HepG2 (cell line): ENCODE data around the gene AMIGO3. TPM values are rescaled to one million over a fixed set of nuclear protein-coding genes. Genes with fewer than 3 reads are reported as not detected.

ENCODE experiments used
- CBX5 ChIP-seq: sonication (generic); formaldehyde crosslinking; IDR thresholded peaks from 2 replicates; pipeline ENCODE4 v1.4.0; 2020; ENCODE audit warnings: missing genetic modification reagents, borderline replicate concordance
- ETS1 ChIP-seq: sonication (generic); formaldehyde crosslinking; IDR thresholded peaks from 2 replicates; pipeline ENCODE4 v1.4.0; 2020; ENCODE audit warnings: missing genetic modification reagents
- MAX ChIP-seq: IDR thresholded peaks from 2 replicates; pipeline ENCODE4 v1.6.1; 2012; ENCODE audit warnings: inconsistent platforms
- MEIS2 ChIP-seq: sonication (generic); formaldehyde crosslinking; IDR thresholded peaks from 2 replicates; pipeline ENCODE4 v1.9.0; 2021; ENCODE audit warnings: mild to moderate bottlenecking, missing genetic modification reagents
- MNT ChIP-seq: fragments of 450-650 bp; IDR thresholded peaks from 2 replicates; pipeline ENCODE4 v1.6.1; 2016
- MXI1 ChIP-seq: IDR thresholded peaks from 3 replicates; pipeline ENCODE4 v1.6.1; 2012; ENCODE audit warnings: low read depth, low read length, inconsistent platforms, borderline replicate concordance
- RBFOX2 ChIP-seq: fragments of 200-400 bp; formaldehyde crosslinking; IDR thresholded peaks from 2 replicates; pipeline ENCODE4 v1.6.1; 2017; ENCODE audit warnings: low read depth, mild to moderate bottlenecking, low read length
- SAFB2 ChIP-seq: sonication (generic); formaldehyde crosslinking; IDR thresholded peaks from 2 replicates; pipeline ENCODE4 v1.5.1; 2020; ENCODE audit warnings: missing genetic modification reagents, low read depth, mild to moderate bottlenecking, borderline replicate concordance
- TCF7 ChIP-seq: sonication (generic); IDR thresholded peaks from 2 replicates; pipeline ENCODE4 v1.6.1; 2016; ENCODE audit warnings: antibody characterized with exemption, low read depth
- XBP1 ChIP-seq: sonication (generic); formaldehyde crosslinking; IDR thresholded peaks from 2 replicates; pipeline ENCODE4 v1.5.0; 2020; ENCODE audit warnings: missing genetic modification reagents
- ZFYVE20 ChIP-seq: sonication (generic); formaldehyde crosslinking; IDR thresholded peaks from 2 replicates; pipeline ENCODE4 v1.8.0; 2023; ENCODE audit warnings: low read depth, mild to moderate bottlenecking, moderate library complexity, missing genetic modification reagents, borderline replicate concordance
- ZKSCAN5 ChIP-seq: sonication (generic); formaldehyde crosslinking; IDR thresholded peaks from 2 replicates; pipeline ENCODE4 v1.5.1; 2020; ENCODE audit warnings: mild to moderate bottlenecking, missing genetic modification reagents
- ZNF501 ChIP-seq: sonication (generic); formaldehyde crosslinking; IDR thresholded peaks from 2 replicates; pipeline ENCODE4 v1.5.1; 2020; ENCODE audit warnings: mild to moderate bottlenecking, moderate library complexity, missing genetic modification reagents
- ZNF556 ChIP-seq: sonication (generic); formaldehyde crosslinking; IDR thresholded peaks from 2 replicates; pipeline ENCODE4 v1.4.0; 2020; ENCODE audit warnings: mild to moderate bottlenecking, missing genetic modification reagents, borderline replicate concordance
- ZNF691 ChIP-seq: sonication (generic); formaldehyde crosslinking; IDR thresholded peaks from 2 replicates; pipeline ENCODE4 v1.4.0; 2020; ENCODE audit warnings: missing genetic modification reagents, low read depth, mild to moderate bottlenecking, borderline replicate concordance
- ZNF704 ChIP-seq: sonication (generic); formaldehyde crosslinking; IDR thresholded peaks from 2 replicates; pipeline ENCODE4 v1.8.1; 2023; ENCODE audit warnings: mild to moderate bottlenecking, inconsistent platforms, moderate library complexity, missing genetic modification reagents, borderline replicate concordance
- ZNF710 ChIP-seq: sonication (generic); formaldehyde crosslinking; IDR thresholded peaks from 2 replicates; pipeline ENCODE4 v1.5.0; 2020; ENCODE audit warnings: mild to moderate bottlenecking, missing genetic modification reagents, borderline replicate concordance
- polyA plus RNA-seq, 8 experiments: library from polyadenylated mRNA; depleted of rRNA in 3 of 8; stranded (reverse) in 7 of 8; unstranded in 1 of 8; fragments of >200 nt; fragmentation: Illumina TruSeq in 4 of 8; extraction: Trizol in 4 of 8; gene quantifications; 2 replicates each; pipeline versions ENCODE4 v1.2.1 to v1.2.3, GENCODE V29; 2011 to 2016; ENCODE audit warnings: low read depth in 4 of 8, missing spikeins in 1 of 8, mixed read lengths in 1 of 8; ENCODE audit not compliant: insufficient read depth in 1 of 8
- total RNA-seq, 5 experiments: library from RNA; depleted of rRNA; stranded (reverse); fragments of >200 nt; fragmentation: Illumina TruSeq; extraction: Trizol; gene quantifications; 2 replicates each; pipeline ENCODE4 v1.2.3, GENCODE V29; 2016; ENCODE audit warnings: low read depth in 1 of 5
- TF ChIP-seq, protein P1 (sequence below): IDR thresholded peaks from 2 replicates; pipeline ENCODE4 v1.6.1; 2016; ENCODE audit warnings: low read depth, control low read depth

The AMIGO3 gene
- total and polyA plus RNA-seq, 2 of the 13 experiments (the other 11 are each of a cell fraction or from before 2014, with no cell fraction given), result 0.35 TPM; not detected in 1

DNA sequence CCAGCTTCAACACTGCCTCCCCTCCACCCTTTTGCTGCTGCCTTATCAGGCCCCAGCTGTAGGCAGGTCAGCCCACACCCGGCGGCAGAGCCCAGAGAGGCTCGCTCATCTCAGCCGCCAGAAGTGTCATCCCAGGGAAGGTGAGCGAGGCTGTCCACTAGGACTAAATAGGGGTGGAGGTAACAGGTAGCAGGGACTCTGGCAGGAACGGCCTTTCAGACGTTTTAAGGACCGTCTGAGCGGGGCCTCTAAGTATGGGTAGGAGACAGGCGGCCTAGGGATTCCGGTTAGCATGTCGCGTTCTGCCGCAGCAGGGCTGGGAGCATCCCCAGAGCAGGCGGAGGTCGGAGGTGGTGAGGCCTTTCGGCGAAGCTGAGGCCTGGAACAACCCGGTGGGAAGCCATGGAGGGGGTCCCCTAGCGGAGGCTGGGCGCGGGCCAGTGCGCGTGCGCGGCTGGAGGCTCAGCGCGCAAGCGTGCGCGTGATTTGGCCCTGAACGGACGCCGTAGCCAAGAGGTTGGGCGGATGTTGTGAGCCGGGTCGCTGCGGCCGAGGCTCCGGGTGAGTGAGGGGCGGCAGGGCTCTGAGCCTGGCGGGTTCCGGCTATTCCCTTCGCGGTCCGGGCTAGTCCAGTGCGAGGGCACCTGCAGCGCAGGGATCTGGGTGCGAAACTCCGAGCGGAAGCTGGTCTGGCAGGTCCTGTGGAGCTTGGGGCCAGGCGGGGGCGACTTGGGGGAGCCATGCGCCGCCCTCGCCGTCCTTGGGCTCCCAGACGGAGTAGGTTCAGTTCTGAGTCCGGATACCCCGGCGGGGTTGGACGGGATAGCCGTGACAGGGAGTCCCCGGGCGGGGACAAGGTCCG lies 30.2 kb downstream of the AMIGO3 start, which contains the start of the genes MST1 and RNF123 (continued):
- TF ChIP-seq MAX, result peak; percentile 77
- peak; percentile 65; the same call in 1 of the 2 replicates for TF ChIP-seq ZFYVE20 (CRISPR knock-in tag)
- TF ChIP-seq RBFOX2, result peak; percentile 94
- TF ChIP-seq MXI1, result peak; percentile 66; the same call in 2 of the 3 replicates
- peak; percentile 46; the same call in 1 of the 2 replicates for TF ChIP-seq MEIS2
- TF ChIP-seq XBP1, result no peak
- TF ChIP-seq CBX5 (CRISPR knock-in tag), result peak; percentile 59; the same call in 1 of the 2 replicates
- no peak for TF ChIP-seq TCF7
- TF ChIP-seq ZNF710, result 0 out of 2 replicates have a peak, but pooled peaks have one; percentile 48
- peak; percentile 77; the same call in 1 of the 2 replicates for TF ChIP-seq ZNF501
- TF ChIP-seq ZNF704 (CRISPR knock-in tag), result no peak; the same call in 1 of the 2 replicates
- peak; percentile 20; the same call in 1 of the 2 replicates for TF ChIP-seq ETS1 (CRISPR knock-in tag)
- TF ChIP-seq ZKSCAN5 (CRISPR knock-in tag), result no peak
- peak; percentile 71; the same call in 1 of the 2 replicates for TF ChIP-seq ZNF691
- TF ChIP-seq, protein P1, sequence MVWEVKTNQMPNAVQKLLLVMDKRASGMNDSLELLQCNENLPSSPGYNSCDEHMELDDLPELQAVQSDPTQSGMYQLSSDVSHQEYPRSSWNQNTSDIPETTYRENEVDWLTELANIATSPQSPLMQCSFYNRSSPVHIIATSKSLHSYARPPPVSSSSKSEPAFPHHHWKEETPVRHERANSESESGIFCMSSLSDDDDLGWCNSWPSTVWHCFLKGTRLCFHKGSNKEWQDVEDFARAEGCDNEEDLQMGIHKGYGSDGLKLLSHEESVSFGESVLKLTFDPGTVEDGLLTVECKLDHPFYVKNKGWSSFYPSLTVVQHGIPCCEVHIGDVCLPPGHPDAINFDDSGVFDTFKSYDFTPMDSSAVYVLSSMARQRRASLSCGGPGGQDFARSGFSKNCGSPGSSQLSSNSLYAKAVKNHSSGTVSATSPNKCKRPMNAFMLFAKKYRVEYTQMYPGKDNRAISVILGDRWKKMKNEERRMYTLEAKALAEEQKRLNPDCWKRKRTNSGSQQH (CRISPR knock-in tag), result 0 out of 2 replicates have a peak, but pooled peaks have one; percentile 47
- peak; percentile 30; the same call in 1 of the 2 replicates for TF ChIP-seq MNT
- TF ChIP-seq ZNF556 (CRISPR knock-in tag), result peak; percentile 90
- peak; percentile 76 for TF ChIP-seq SAFB2 (CRISPR knock-in tag)
